MM.1S (cell line): Measurements from ENCODE around the gene FGGY.
A peak's percentile ranks its signal among the peaks of the same experiment; 100 is the strongest.

ENCODE experiments used
- DNase-seq: peaks from one replicate; pipeline ENCODE4 v3.0.0-alpha.2; 2015
- H2AFZ ChIP-seq: fragments of 300-600 bp; sonication (generic); 2 replicates; pipeline ENCODE4 v1.6.0; 2016; ENCODE audit warnings: antibody characterized with exemption, low read length
- H3F3A ChIP-seq: fragments of 300-600 bp; sonication (generic); 2 replicates; pipeline ENCODE4 v1.6.1; 2016; ENCODE audit warnings: mild to moderate bottlenecking, antibody characterized with exemption, low read length, moderate library complexity, mixed read lengths; ENCODE audit not compliant: insufficient read depth
- H3K27ac ChIP-seq: fragments of 300-600 bp; sonication (generic); 2 replicates; pipeline ENCODE4 v1.5.1; 2016; ENCODE audit warnings: mild to moderate bottlenecking, low read length
- H3K27me3 ChIP-seq: fragments of 300-600 bp; sonication (generic); replicated peaks from 2 replicates; pipeline ENCODE4 v1.6.0; 2016; ENCODE audit warnings: low read length; ENCODE audit not compliant: insufficient read depth
- H3K36me3 ChIP-seq: fragments of 300-600 bp; sonication (generic); replicated peaks from 2 replicates; pipeline ENCODE4 v1.6.1; 2016; ENCODE audit warnings: mild to moderate bottlenecking, low read length, mixed read lengths; ENCODE audit not compliant: insufficient read depth
- H3K4me1 ChIP-seq: fragments of 300-600 bp; sonication (generic); 2 replicates; pipeline ENCODE4 v1.6.1; 2016; ENCODE audit warnings: low read length, mixed read lengths
- H3K4me2 ChIP-seq: fragments of 300-600 bp; sonication (generic); 2 replicates; pipeline ENCODE4 v1.6.0; 2016; ENCODE audit warnings: low read depth, low read length
- H3K4me3 ChIP-seq: fragments of 300-600 bp; sonication (generic); 2 replicates; pipeline ENCODE4 v1.5.1; 2016; ENCODE audit warnings: low read length, mixed read lengths
- H3K79me2 ChIP-seq: fragments of 300-600 bp; sonication (generic); 2 replicates; pipeline ENCODE4 v1.6.1; 2016; ENCODE audit warnings: mixed run types, low read length, mixed read lengths
- H3K9ac ChIP-seq: fragments of 300-600 bp; sonication (generic); 2 replicates; pipeline ENCODE4 v1.6.1; 2016; ENCODE audit warnings: low read length, mixed read lengths
- H3K9me2 ChIP-seq: fragments of 300-600 bp; sonication (generic); replicated peaks from 2 replicates; pipeline ENCODE4 v1.6.1; 2016; ENCODE audit warnings: mild to moderate bottlenecking, low read length, mixed read lengths; ENCODE audit not compliant: insufficient read depth
- H3K9me3 ChIP-seq: fragments of 300-600 bp; sonication (generic); replicated peaks from 2 replicates; pipeline ENCODE4 v1.6.1; 2016; ENCODE audit warnings: mild to moderate bottlenecking, low read length, mixed read lengths; ENCODE audit not compliant: insufficient read depth
- H4K20me1 ChIP-seq: fragments of 300-600 bp; sonication (generic); 2 replicates; pipeline ENCODE4 v1.6.1; 2016; ENCODE audit warnings: mild to moderate bottlenecking, low read length, moderate library complexity, mixed read lengths; ENCODE audit not compliant: insufficient read depth
- EZH2 ChIP-seq: fragments of 300-600 bp; sonication (generic); optimal IDR thresholded peaks from 2 replicates; pipeline ENCODE3; 2017; ENCODE audit warnings: low read depth, mild to moderate bottlenecking, antibody characterized with exemption, low read length, mixed read lengths
- EZH2phosphoT487 ChIP-seq: fragments of 300-600 bp; sonication (generic); IDR thresholded peaks from 2 replicates; pipeline ENCODE4 v1.6.1; 2018; ENCODE audit warnings: antibody characterized with exemption, low read length
- TF ChIP-seq, protein P1 (sequence below): fragments of 300-600 bp; sonication (generic); IDR thresholded peaks from 2 replicates; pipeline ENCODE4 v1.5.1; 2016; ENCODE audit warnings: antibody characterized with exemption, low read length, mixed read lengths

The FGGY gene

DNA sequence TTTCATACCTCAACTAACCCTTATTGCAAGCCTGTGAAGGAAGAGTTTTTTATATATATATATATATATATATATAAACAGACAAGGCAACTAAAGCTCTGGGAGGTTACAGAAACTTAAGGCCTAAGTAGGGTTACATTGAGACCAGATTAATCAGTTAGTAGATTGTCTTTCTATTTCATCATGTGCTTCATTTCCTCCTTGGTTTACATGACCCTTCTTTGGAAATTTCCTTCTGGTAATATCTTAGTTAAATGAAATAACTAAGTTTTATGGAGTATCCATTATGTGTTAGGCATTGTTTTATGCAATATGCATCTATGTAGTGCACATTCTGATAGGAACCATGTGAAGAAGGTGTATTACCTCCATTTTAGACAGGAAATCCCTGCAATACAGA is 112.7 kb downstream of the FGGY start:
- Histone ChIP-seq H3K27me3 (no peaks in the 10 kb centered on the region), H3K4me2 (peak overlapping the region; percentile 34), H3K79me2 (no peaks in the 10 kb centered on the region), H3K4me3 (no peak overlapping the region), H3K4me1 (peaks cover 39% of the 10 kb centered on the region), H3K9me2 (no peaks in the 10 kb centered on the region), H3K9me3 (no peaks in the 10 kb centered on the region), H3K9ac (no peak overlapping the region), H3K36me3 (no peaks in the 10 kb centered on the region), H2AFZ (0 out of 2 replicates have a peak overlapping the region, but pooled peaks have one; percentile 0), H4K20me1 (no peaks in the 10 kb centered on the region), H3F3A (0 out of 2 replicates have a peak, but pooled peaks cover 4% of the 10 kb centered on the region), H3K27ac (peak overlapping the region; percentile 32; the same call in 1 of the 2 replicates)
- no peak for DNase-seq
- TF ChIP-seq EZH2phosphoT487 (no peak), EZH2 (no peak)
- TF ChIP-seq, protein P1, sequence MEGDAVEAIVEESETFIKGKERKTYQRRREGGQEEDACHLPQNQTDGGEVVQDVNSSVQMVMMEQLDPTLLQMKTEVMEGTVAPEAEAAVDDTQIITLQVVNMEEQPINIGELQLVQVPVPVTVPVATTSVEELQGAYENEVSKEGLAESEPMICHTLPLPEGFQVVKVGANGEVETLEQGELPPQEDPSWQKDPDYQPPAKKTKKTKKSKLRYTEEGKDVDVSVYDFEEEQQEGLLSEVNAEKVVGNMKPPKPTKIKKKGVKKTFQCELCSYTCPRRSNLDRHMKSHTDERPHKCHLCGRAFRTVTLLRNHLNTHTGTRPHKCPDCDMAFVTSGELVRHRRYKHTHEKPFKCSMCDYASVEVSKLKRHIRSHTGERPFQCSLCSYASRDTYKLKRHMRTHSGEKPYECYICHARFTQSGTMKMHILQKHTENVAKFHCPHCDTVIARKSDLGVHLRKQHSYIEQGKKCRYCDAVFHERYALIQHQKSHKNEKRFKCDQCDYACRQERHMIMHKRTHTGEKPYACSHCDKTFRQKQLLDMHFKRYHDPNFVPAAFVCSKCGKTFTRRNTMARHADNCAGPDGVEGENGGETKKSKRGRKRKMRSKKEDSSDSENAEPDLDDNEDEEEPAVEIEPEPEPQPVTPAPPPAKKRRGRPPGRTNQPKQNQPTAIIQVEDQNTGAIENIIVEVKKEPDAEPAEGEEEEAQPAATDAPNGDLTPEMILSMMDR, result no peak

- peaks cover 39% of the 10 kb centered on the region for H3K4me1 ChIP-seq
- peak overlapping the region; percentile 32; the same call in 1 of the 2 replicates for H3K27ac ChIP-seq
- H3K4me2 ChIP-seq, result peak overlapping the region; percentile 34
- no peak overlapping the region for H3K4me3 ChIP-seq
- H2AFZ ChIP-seq, result 0 out of 2 replicates have a peak overlapping the region, but pooled peaks have one; percentile 0
- H3K36me3 ChIP-seq, result no peaks in the 10 kb centered on the region
- no peaks in the 10 kb centered on the region for H3K9me3 ChIP-seq
- TF ChIP-seq, protein P1, result no peak
- TF ChIP-seq EZH2phosphoT487 (no peak), EZH2 (no peak)
- 0 out of 2 replicates have a peak, but pooled peaks cover 4% of the 10 kb centered on the region for H3F3A ChIP-seq
- no peaks in the 10 kb centered on the region for H3K9me2 ChIP-seq
- no peaks in the 10 kb centered on the region for H3K27me3 ChIP-seq
- H3K9ac ChIP-seq, result no peak overlapping the region
- no peaks in the 10 kb centered on the region for H3K79me2 ChIP-seq
- no peaks in the 10 kb centered on the region for H4K20me1 ChIP-seq
- DNase-seq, result peak; percentile 44
Measured at GRCh38 chr1:59409986-59410385, 113.1 kb downstream of the FGGY start.

GRCh38 chr1:59410457-59410856 is 113.6 kb downstream of the FGGY start:
- no peaks in the 10 kb centered on the region for H3K79me2 ChIP-seq
- H2AFZ ChIP-seq, result no peak overlapping the region
- peaks cover 39% of the 10 kb centered on the region for H3K4me1 ChIP-seq
- 0 out of 2 replicates have a peak, but pooled peaks cover 4% of the 10 kb centered on the region for H3F3A ChIP-seq
- no peaks in the 10 kb centered on the region for H4K20me1 ChIP-seq
- no peaks in the 10 kb centered on the region for H3K27me3 ChIP-seq
- H3K36me3 ChIP-seq, result no peaks in the 10 kb centered on the region
- H3K27ac ChIP-seq, result peak overlapping the region; percentile 32; the same call in 1 of the 2 replicates
- no peaks in the 10 kb centered on the region for H3K9me3 ChIP-seq
- no peak overlapping the region for H3K4me3 ChIP-seq
- H3K9ac ChIP-seq, result no peak overlapping the region
- peak overlapping the region; percentile 34 for H3K4me2 ChIP-seq
- peak; percentile 11 for DNase-seq
- no peak for TF ChIP-seq EZH2phosphoT487
- no peak for TF ChIP-seq EZH2
- TF ChIP-seq, protein P1, result no peak
- H3K9me2 ChIP-seq, result no peaks in the 10 kb centered on the region
